Measurements from ENCODE around the gene SLC35F3.

SLC35F3 gene

DNA sequence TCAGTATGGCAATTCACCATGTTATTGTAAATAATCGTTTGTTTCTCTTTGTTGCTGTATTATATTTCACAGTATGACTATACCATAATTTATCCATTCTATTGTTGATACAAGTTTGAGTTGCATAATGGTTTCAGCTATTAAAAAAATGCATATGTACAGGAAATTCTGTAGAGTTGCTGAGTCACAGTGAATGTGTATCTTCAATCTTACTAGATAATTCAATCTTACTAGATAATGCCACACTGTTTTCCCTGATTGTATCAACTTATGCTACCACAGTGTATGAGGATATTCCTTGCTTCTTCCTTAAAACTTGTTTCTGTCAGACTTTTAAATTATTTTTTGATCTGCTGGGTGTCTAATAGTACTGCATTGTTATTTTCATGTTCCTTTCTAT, 465.3 kb downstream of the SLC35F3 start:
- DNase-seq (ENCODE audit: low spot score), result no peak

DNA sequence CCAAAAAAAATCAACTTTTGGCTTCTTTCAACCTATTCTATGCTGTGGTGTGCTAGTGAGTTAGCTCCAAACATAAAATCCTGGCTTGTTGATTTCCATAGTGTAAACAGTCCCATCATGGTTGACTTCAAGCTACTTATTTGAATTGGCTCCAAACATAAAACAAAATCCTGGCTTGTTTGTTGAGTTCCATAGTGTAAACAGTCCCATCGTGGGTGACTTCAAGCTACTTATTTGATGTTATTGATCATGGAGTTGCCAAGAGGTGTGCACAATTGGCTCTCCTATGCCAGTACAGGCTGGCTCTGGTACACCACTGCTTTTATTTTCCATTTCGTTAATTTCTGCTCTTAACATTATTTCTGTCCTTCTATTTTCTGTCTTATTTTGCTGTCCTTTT, 466.9 kb downstream of the SLC35F3 start:
- no peak for DNase-seq (ENCODE audit: low spot score)

DNA sequence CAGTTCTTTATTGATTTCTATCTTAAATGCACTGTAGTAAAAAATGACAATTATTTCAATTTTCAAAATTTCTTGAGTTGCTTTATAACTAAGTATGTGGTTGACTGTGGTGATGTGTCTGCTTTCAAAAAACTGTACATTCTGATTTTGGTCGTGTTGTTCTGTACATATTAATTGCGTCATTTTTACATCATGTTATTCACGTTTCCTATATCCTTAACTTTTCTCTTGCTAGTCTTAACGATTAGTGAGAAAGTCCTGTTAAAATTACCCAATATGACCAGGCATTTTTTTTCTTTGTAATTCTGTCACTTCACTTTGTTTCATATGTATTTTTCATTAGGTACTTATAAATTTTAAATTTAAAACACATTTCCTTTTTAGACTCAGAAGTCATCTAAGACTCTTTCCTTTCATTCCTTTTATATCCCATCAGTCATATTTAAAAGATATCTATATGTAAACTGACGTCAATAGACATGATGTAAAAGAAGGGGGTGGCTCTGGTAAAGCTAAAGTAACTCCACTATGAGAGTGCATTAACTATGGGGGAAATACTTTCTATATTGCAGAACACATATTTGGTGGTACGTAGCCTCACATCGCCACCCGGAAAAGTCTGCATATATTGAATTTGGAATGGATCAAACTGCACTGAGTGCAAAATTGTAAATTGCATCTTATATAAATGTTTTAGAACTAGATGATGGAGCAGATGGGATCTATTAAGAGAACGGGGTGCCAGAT, 467.7 kb downstream of the SLC35F3 start:
- DNase-seq (ENCODE audit: low spot score), result no peak

DNA sequence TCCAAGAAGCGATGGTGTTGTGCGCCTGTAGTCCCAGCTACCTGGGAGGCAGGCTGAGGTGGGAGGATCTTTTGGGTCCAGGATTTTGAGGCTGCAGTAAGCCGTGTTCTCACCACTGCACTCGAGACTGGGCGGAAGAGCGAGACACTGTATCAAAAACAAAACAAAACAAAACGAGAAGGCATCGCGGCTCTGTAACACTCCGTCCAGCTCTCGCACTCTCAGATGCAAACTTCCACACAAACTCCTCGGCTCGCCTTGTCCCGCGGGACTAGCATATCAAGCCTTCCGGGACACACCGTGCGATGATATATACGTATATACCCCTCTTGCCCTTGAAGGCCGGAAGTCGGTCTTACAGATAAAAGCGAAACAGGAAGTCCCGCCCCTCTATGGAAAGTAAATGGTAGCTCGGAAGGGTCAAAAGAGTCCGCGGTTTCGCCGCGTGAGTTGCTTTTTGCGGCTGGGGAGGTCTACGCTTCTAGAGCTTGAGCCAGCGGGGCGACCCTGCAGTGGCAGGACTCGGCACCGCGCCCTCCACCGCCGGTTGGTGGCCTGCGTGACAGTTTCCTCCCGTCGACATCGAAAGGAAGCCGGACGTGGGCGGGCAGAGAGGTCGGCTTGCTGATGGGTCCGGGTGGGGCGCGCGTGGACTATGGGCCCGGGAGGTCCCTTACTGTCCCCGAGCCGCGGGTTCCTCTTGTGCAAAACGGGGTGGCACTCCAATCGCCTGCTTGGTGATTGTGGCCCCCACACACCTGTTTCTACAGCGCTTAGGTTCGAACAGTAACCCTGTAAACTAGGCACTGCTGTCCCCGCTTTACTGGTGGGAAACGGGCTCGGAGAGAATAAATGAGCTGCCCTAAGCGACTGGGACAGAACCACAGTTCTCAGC, 468.8 kb downstream of the SLC35F3 start, which contains the start of gene COA6:
Gene COA6 (plus strand): TSS at position 393 of the 895 bp plus-strand sequence. CDS start 11 bp downstream, at position 404.
- peak; percentile 88 for DNase-seq (ENCODE audit: low spot score)

DNA sequence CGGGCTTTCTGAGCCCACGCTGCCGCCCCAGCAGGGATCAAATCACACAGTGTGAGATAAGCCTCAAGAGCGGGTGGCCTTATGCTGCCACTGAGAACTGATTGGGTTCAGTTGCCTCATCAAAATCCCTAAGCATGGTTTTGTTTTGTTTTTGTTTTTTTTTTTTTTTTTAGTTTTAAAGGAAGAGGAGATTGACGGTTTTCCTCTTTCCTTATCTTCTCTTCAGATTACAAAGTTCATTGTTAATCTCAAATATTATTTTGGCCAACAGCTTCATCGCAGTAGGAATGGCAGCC, 469.4 kb downstream of the SLC35F3 start:
- DNase-seq (ENCODE audit: low spot score), result no peak

Measured in ecto neural progenitor cell (in vitro differentiated cells).